Effector memory CD8-positive, alpha-beta T cell (primary cell): Measurements from ENCODE around the gene C16orf96.

Source experiments
- ATAC-seq: fragments of 150-1000 bp; cut with Tn5 transposase; replicated peaks from 2 replicates; pipeline ENCODE4 v1.10.0; 2021; ENCODE audit warnings: mild to moderate bottlenecking, moderate library complexity
- DNase-seq, 3 experiments: peaks; one replicate each; pipeline ENCODE4 v3.0.0; 2021
- H3K27ac Mint-ChIP-seq, 2 donors: one replicate each; pipeline ENCODE4 v1.8.0; 2022; ENCODE audit warnings: mild to moderate bottlenecking in 2 of 2, mixed read lengths in 2 of 2, moderate library complexity in 2 of 2
- H3K27me3 Mint-ChIP-seq, 2 donors: one replicate each; pipeline ENCODE4 v1.8.0; 2022; ENCODE audit warnings: mixed read lengths in 2 of 2
- H3K36me3 Mint-ChIP-seq: one replicate; pipeline ENCODE4 v1.8.0; 2022; ENCODE audit warnings: mild to moderate bottlenecking, moderate library complexity, mixed read lengths; ENCODE audit not compliant: insufficient read depth
- H3K4me1 Mint-ChIP-seq, 2 donors: one replicate each; pipeline ENCODE4 v1.8.0; 2022; ENCODE audit warnings: low read depth in 2 of 2, mixed read lengths in 2 of 2
- H3K4me3 Mint-ChIP-seq, 2 donors: one replicate each; pipeline ENCODE4 v1.8.0; 2022; ENCODE audit warnings: mild to moderate bottlenecking in 2 of 2, mixed read lengths in 2 of 2, moderate library complexity in 2 of 2
- H3K9me3 Mint-ChIP-seq, 2 donors: one replicate each; pipeline ENCODE4 v1.8.0; 2022; ENCODE audit warnings: mixed read lengths in 2 of 2

C16orf96 gene

DNA sequence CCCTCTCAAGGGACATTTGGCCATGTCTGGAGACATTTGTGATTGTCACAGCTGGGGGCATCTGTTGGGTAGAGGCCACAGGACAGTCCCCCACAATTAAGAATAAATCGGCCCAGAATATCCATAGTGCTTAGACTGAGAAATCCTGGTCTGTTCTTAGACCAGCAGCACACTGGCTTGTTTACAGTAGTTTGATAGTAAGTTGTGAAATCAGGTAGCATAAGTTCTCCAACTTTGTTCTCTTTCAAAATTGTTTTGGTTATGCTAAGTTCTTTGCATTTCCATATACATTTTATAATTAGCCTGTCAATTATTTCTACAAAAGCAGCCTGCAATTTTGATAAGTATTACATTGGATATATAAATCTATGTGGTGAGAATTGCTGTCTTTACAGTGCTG lies 75.3 kb downstream of the C16orf96 start:
- H3K27me3 Mint-ChIP-seq: no peaks in the 10 kb centered on the region
- peaks cover 22% of the 10 kb centered on the region for H3K36me3 Mint-ChIP-seq
- ATAC-seq (no peak), DNase-seq (no peak)
- no peaks in the 10 kb centered on the region for H3K9me3 Mint-ChIP-seq
- H3K4me3 Mint-ChIP-seq: no peak overlapping the region
- no peak overlapping the region for H3K27ac Mint-ChIP-seq
- H3K4me1 Mint-ChIP-seq: peaks cover 6 to 15% of the 10 kb centered on the region in 2 donors

DNA sequence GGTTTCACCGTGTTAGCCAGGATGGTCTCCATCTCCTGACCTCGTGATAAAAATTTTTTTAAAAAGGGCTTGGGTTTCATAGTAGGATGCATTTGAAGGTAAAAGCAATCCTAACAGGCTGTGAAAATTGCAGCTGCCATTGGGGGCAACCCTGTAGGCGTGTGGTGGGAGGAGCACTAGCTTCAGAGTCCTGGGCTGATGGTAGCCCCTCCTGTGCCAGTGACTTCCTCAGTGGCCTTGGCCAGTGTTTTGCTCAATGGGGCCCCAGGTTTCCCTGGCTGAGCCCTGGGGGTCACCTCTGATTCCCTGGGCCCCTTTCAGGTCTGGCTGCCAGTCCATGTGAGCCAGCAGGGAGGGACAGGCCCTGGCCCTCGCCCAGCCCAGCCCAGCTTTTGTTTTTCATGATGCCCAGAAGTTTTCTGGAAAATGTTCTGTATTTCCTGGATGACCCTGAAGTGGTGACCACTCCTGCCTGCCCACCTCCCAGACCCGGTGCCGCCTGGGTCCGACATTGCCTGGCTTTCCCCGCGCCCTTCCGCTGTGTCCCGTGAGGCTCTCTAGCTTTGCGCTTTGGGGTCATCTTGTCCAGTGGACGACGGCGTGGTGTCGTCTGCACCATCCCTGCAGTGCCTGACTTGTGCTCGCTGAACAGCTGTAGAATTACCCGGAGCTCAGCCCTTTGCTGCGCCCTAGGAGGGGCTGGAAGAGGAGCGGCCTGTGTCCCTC lies 77.9 kb downstream of the C16orf96 start:
- Mint-ChIP-seq H3K27me3 (no peaks in the 10 kb centered on the region), H3K36me3 (peaks cover 28% of the 10 kb centered on the region), H3K27ac (no peak overlapping the region), H3K4me1 (peaks cover 3 to 7% of the 10 kb centered on the region in 2 donors), H3K9me3 (no peaks in the 10 kb centered on the region), H3K4me3 (no peak overlapping the region)
- ATAC-seq (no peak), DNase-seq (no peak)

DNA sequence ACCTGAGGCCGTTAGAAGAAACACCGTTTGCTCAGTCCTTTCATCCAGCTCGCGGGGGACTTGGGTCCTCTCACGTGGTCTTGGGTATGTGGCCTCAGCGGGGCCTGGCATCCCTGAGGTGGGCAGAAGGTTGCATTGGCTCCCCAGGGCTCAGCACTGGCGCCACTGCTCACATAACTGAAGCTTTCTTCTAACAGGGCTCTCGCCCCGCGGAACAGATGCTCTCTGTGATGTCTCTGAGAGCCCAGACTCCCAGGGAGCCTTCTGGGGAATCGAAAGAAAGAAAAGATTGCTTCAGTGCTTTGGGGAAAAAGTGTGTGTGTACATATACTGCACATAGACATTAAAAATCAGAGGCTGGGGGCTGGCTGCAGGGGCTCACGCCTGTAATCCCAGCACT lies 78.6 kb downstream of the C16orf96 start:
- Mint-ChIP-seq H3K36me3 (peaks cover 22% of the 10 kb centered on the region), H3K4me3 (no peak overlapping the region), H3K4me1 (peaks cover 6 to 9% of the 10 kb centered on the region in 2 donors), H3K27ac (no peak overlapping the region), H3K9me3 (no peaks in the 10 kb centered on the region), H3K27me3 (no peaks in the 10 kb centered on the region)
- ATAC-seq (no peak), DNase-seq (no peak)

DNA sequence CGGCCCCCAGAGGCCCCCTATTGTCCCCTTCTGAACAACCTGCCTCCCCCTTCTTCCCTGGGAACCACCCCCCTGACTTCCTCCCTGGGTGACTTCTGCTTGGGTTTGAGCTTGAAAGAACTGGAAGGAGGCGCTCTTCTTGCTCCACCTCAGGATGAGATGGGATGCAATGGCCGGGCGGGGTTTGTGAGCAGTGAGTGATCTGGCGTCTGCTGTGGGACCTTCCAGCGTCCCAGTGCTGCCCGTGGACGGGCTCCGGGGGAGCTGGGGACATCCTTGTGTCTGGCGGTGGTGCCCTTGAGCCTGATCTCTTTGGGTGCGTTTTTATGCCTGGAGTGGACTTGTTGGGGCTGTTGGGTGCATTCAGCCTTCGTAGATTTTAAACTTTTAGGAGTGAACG lies 80.1 kb downstream of the C16orf96 start:
- peak overlapping the region in 1 of 2 donors; percentile 77 for H3K27ac Mint-ChIP-seq
- no peak overlapping the region for H3K4me3 Mint-ChIP-seq

DNA sequence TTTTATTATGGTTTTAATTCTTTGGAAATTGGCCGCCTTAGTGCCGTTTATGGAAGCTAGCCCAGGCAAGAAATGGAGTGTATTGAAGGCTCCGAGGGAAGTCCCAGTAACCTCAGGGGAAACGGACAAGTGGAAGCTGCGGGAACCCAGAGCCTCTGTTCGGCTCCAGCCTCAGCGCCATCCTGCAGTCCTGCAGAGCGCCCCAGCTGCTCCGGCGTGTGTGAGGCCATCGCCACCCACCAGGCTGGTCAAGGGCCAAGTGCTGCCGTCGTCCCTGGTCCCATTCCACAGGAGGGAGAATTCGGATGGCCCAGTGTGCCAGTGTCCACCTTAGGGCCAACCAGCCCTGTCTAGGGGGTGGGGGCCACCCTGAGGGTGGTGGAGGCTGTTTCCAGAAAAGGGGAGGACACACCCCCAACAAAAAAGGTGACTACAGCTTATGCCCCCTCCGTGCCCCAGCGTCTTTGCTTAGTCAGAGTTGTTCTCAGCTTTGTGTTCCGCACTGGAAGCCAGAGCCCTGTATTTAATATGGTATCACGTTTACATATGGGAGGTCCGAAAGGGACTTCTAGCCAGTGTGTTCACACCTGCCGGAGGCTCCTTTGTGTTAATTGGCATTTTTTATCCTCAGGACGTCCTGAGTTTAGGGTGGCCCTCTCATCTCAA lies 81.5 kb downstream of the C16orf96 start:
- peaks cover 19 to 23% of the 10 kb centered on the region in 2 donors for H3K4me1 Mint-ChIP-seq
- DNase-seq (no peak), ATAC-seq (no peak)
- H3K9me3 Mint-ChIP-seq: no peaks in the 10 kb centered on the region
- H3K4me3 Mint-ChIP-seq: no peak overlapping the region
- H3K36me3 Mint-ChIP-seq: peaks cover 22% of the 10 kb centered on the region
- H3K27ac Mint-ChIP-seq: peak overlapping the region in 1 of 2 donors; percentile 46
- H3K27me3 Mint-ChIP-seq: no peaks in the 10 kb centered on the region

More for the DNA sequence above, 80.1 kb downstream of the C16orf96 start:
- no peaks in the 10 kb centered on the region for H3K27me3 Mint-ChIP-seq
- ATAC-seq (no peak), DNase-seq (no peak)
- H3K36me3 Mint-ChIP-seq: peaks cover 22% of the 10 kb centered on the region
- peaks cover 17 to 21% of the 10 kb centered on the region in 2 donors for H3K4me1 Mint-ChIP-seq
- no peaks in the 10 kb centered on the region for H3K9me3 Mint-ChIP-seq

DNA sequence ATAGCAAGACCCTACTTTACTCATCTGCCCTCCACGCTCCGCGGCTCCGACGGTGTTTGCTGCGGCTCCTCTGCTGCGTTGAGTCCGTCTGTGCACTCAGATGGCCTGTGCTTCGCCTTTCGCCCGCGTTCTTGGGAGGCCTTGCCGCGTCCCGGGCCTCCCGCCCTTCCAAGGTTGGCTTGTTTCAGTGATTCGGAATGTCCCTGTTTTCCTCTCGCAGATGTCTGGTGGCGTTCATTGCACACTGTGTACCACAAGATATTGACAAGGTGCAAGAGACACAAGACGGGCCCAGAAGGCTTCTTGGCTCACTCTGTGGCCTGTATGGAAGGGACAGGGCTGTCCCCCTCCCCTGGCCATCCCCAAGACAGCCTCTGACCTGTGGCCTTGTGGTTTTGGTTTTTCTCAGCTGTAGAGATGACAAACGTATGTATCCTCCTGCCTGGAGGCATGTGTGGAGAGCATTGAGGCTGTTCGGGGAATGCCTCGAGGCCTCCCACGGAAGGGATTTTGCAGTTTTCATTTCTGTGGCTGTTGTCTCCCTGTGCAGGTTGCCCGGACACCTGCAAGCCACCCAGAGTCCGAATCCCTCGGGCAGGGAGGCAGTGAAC lies 83.9 kb downstream of the C16orf96 start:
- no peak for ATAC-seq
- Mint-ChIP-seq H3K9me3 (no peaks in the 10 kb centered on the region), H3K4me3 (no peak overlapping the region), H3K4me1 (peaks cover 19 to 21% of the 10 kb centered on the region in 2 donors), H3K27ac (peak overlapping the region; percentile 58 to 81), H3K36me3 (peaks cover 26% of the 10 kb centered on the region), H3K27me3 (no peaks in the 10 kb centered on the region)
- no peak for DNase-seq

DNA sequence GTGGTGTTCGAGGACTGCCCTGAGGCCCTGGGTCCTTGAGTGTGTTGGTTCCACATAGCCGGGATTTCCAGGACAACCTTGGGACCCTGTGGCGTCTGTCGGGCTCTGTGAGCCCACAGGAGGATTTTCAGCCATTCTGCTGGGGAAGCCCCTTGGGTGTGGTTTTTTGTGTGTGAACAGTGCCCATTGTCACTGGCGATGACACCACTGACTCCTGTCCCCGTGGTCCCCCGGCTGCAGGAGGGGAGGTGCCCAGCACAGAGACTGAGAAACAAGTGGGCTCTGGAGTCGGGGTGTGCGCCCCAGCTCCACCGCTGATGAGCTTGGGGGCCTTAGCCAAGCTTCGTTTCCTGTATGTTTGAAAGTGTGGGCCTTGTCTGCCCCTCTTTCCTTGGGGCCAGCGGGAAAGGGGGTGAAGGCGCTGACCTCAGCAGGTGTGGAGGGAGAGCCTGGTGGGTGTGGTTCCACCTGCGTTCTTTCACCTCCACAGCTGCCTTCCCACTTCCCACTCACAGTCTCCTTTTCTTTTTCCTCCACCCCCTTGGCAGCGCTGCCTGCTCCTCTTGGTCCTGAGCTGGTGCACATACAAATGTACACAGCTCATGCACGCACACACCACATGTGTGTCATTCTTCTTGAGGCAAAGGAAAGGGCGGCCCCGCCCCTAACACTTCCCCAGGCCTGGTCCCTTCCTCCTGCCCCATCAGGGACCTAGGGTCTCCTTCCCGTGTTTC lies 84.6 kb downstream of the C16orf96 start:
- peak overlapping the region; percentile 58 to 81 for H3K27ac Mint-ChIP-seq
- ATAC-seq (peak; percentile 74), DNase-seq (no peak)
- H3K4me1 Mint-ChIP-seq: peaks cover 23 to 27% of the 10 kb centered on the region in 2 donors
- H3K4me3 Mint-ChIP-seq: peak overlapping the region; percentile 4 to 31
- H3K27me3 Mint-ChIP-seq: no peaks in the 10 kb centered on the region
- peaks cover 24% of the 10 kb centered on the region for H3K36me3 Mint-ChIP-seq
- H3K9me3 Mint-ChIP-seq: no peaks in the 10 kb centered on the region

DNA sequence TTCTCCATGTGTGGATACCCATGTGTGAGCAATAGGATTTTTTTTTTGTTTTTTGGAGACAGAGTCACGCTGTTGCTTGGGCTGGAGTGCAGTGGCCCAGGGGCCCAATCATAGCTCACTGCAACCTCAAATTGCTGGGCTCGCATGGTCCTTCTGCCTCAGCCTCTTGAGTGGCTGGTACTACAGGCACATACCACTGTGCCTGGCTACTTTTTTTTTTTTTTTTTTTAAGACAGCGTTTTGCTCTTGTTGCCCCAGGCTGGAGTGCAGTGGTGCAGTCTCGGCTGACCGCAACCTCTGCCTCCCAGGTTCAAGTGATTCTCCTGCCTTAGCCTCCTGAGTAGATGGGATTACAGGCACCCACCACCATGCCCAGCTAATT lies 85.2 kb downstream of the C16orf96 start:
- ATAC-seq (no peak), DNase-seq (no peak)
- no peaks in the 10 kb centered on the region for H3K27me3 Mint-ChIP-seq
- peaks cover 23 to 25% of the 10 kb centered on the region in 2 donors for H3K4me1 Mint-ChIP-seq
- peak overlapping the region; percentile 4 to 31 for H3K4me3 Mint-ChIP-seq
- no peaks in the 10 kb centered on the region for H3K9me3 Mint-ChIP-seq
- peak overlapping the region; percentile 58 to 81 for H3K27ac Mint-ChIP-seq
- peaks cover 25% of the 10 kb centered on the region for H3K36me3 Mint-ChIP-seq

DNA sequence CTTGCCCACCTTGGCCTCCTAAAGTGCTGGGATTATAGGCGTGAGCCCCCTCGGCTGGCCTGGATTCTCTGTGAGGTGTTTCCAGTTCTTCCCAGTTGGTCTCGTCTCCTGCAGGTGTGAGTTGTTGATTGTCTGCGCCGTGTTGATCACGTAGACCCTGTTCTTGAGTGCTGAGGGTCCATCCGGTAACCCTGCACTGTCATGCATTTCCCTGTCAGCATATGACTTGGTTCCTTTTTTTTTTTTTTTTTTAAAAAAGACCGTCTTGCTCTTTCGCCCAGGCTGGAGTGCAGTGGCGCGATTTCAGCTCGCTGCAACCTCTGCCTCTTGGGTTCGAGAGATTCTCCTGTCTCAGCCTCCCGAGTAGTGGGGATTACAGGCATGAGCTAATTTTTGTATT lies 85.8 kb downstream of the C16orf96 start:
- Mint-ChIP-seq H3K4me1 (peaks cover 23 to 25% of the 10 kb centered on the region in 2 donors), H3K36me3 (peaks cover 21% of the 10 kb centered on the region), H3K27ac (peak overlapping the region in 1 of 2 donors; percentile 81), H3K9me3 (no peaks in the 10 kb centered on the region), H3K4me3 (no peak overlapping the region), H3K27me3 (no peaks in the 10 kb centered on the region)
- DNase-seq: no peak
- no peak for ATAC-seq

DNA sequence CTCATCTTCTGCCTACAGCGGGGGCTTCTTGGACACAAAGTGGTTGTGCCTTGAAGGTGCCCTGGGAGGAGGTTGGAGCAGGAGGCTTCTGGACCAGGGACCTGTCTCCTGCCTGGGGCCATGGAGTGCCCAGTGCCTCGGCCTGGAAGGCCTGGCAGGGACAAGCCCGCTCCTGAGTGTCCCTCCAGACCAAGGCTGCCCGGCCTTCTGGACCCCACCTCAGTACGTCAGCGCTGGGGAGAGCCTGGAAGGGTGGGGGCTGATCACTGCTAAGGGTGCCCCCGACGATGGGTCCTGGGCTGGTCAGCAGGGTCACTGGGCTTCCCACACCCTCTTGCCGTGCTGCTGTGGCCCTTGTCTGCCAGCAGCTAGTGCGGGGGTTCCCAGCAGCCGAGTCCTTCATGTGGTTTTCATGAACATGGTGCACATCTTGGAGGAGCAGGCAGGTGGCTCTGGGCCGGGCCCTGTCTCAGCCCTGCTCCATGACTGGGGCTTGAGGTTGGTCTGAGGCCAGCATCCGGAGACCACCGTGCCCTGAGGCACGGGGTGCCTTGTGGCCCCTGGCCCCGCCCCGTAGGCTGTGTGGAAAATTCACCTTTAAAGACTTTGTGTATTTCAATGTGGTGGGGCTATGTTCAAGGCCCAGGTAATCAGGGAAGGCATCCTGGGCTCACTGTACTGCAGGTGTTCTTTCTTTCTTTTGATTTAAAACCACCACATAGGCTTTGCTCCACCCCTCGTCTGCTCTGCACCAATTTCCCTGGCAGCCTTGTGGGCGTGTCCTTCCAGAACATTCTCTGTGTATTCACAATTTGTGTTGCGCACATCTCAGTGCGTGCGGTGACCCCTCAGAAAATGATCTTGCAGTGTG lies 90.9 kb downstream of the C16orf96 start:
- H3K27me3 Mint-ChIP-seq: no peaks in the 10 kb centered on the region
- DNase-seq: no peak
- no peaks in the 10 kb centered on the region for H3K9me3 Mint-ChIP-seq
- ATAC-seq: peak; percentile 13
- no peak overlapping the region for H3K4me3 Mint-ChIP-seq
- peaks cover 30% of the 10 kb centered on the region for H3K36me3 Mint-ChIP-seq
- peaks cover 18% of the 10 kb centered on the region in 2 donors for H3K4me1 Mint-ChIP-seq
- peak overlapping the region in 1 of 2 donors; percentile 76 for H3K27ac Mint-ChIP-seq

DNA sequence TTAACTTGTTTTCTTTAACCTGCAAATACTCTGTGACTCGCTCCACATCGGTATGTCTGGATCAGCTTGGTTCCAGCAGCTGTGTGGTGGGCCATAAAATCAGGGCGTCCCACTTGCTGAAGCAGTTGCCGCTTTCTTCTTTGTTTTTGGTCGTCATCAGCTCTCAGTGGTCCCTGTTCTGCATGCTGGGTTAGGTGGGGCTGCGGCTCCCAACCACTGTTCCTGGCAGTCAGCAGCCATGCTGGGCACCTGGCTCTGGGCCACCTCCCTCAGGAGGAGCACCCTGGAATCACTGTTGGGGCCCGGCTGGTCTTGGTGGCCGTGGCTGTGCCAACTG lies 91.5 kb downstream of the C16orf96 start:
- H3K9me3 Mint-ChIP-seq: no peaks in the 10 kb centered on the region
- no peaks in the 10 kb centered on the region for H3K27me3 Mint-ChIP-seq
- H3K27ac Mint-ChIP-seq: peak overlapping the region in 1 of 2 donors; percentile 76
- DNase-seq: no peak
- no peak for ATAC-seq
- H3K36me3 Mint-ChIP-seq: peaks cover 30% of the 10 kb centered on the region
- H3K4me3 Mint-ChIP-seq: no peak overlapping the region
- H3K4me1 Mint-ChIP-seq: peaks cover 18% of the 10 kb centered on the region in 2 donors

DNA sequence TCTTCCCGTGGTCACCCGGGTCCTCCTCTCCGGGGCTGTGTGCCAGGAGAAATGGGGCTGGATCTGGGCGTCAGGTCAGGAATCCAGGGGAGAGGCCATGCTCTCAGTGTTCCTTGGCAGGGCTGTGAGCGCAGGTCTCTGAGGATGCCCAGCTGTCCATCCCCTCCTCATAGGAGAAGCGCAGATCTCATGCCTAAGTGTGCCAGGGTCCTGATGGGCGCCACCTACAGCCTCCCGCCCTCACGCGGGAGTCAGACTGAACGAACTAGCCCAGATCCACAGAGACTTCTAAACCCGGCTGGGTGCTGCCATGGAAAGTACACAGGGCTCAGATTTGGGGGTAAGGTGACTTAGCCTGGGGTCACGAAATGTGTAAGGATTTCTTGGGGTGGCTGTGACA lies 92.8 kb downstream of the C16orf96 start:
- peaks cover 18% of the 10 kb centered on the region in 2 donors for H3K4me1 Mint-ChIP-seq
- DNase-seq (no peak), ATAC-seq (no peak)
- H3K4me3 Mint-ChIP-seq: no peak overlapping the region
- H3K9me3 Mint-ChIP-seq: no peaks in the 10 kb centered on the region
- peaks cover 37% of the 10 kb centered on the region for H3K36me3 Mint-ChIP-seq
- H3K27me3 Mint-ChIP-seq: no peaks in the 10 kb centered on the region
- H3K27ac Mint-ChIP-seq: peak overlapping the region; percentile 12 to 77
